ENCODE data around the gene MAP4.

The MAP4 gene

GRCh38 chr3:47980795-47981194, 35.4 kb downstream of the MAP4 start:
- no peak for TF ChIP-seq CTCF (IDR thresholded peaks at IDR 0.05; ENCODE audit: low read length, missing control alignments)
- DNase-seq (ENCODE audit: low read depth), result no peak
- H3K4me3 ChIP-seq (replicated peaks; ENCODE audit: low read depth, low read length), result no peak overlapping the region

GRCh38 chr3:47979070-47979469, 37.1 kb downstream of the MAP4 start:
- no peak for DNase-seq (ENCODE audit: low read depth)
- no peak overlapping the region for H3K4me3 ChIP-seq (replicated peaks; ENCODE audit: low read depth, low read length)
- no peak for TF ChIP-seq CTCF (IDR thresholded peaks at IDR 0.05; ENCODE audit: low read length, missing control alignments)

GRCh38 chr3:47978386-47978785, 37.8 kb downstream of the MAP4 start:
- H3K4me3 ChIP-seq (replicated peaks; ENCODE audit: low read depth, low read length), result no peak overlapping the region
- no peak for TF ChIP-seq CTCF (IDR thresholded peaks at IDR 0.05; ENCODE audit: low read length, missing control alignments)
- no peak for DNase-seq (ENCODE audit: low read depth)

GRCh38 chr3:47976135-47976732, 40.0 kb downstream of the MAP4 start:
- DNase-seq (ENCODE audit: low read depth), result no peak
- TF ChIP-seq CTCF (IDR thresholded peaks at IDR 0.05; ENCODE audit: low read length, missing control alignments), result no peak
- no peak overlapping the region for H3K4me3 ChIP-seq (replicated peaks; ENCODE audit: low read depth, low read length)

GRCh38 chr3:47974974-47975470, 41.2 kb downstream of the MAP4 start:
- DNase-seq (ENCODE audit: low read depth), result no peak
- no peak for TF ChIP-seq CTCF (IDR thresholded peaks at IDR 0.05; ENCODE audit: low read length, missing control alignments)
- no peak overlapping the region for H3K4me3 ChIP-seq (replicated peaks; ENCODE audit: low read depth, low read length)

GRCh38 chr3:47971081-47971480, 45.1 kb downstream of the MAP4 start:
- DNase-seq (ENCODE audit: low read depth), result no peak
- no peak overlapping the region for H3K4me3 ChIP-seq (replicated peaks; ENCODE audit: low read depth, low read length)
- TF ChIP-seq CTCF (IDR thresholded peaks at IDR 0.05; ENCODE audit: low read length, missing control alignments), result no peak

- no peak overlapping the region for H3K4me3 ChIP-seq (replicated peaks; ENCODE audit: low read depth, low read length)
- no peak for DNase-seq (ENCODE audit: low read depth)
- no peak for TF ChIP-seq CTCF (IDR thresholded peaks at IDR 0.05; ENCODE audit: low read length, missing control alignments)
Observed at GRCh38 chr3:47964740-47965139, 51.5 kb downstream of the MAP4 start.

Data from fibroblast of pulmonary artery (primary cell).